AG04449 (cell line): ENCODE data around the gene ST14.

ENCODE experiments used
- CTCF ChIA-PET: fragments of 350-600 bp; formaldehyde crosslinking; extraction: SDS; loops from one replicate; lab custom pipeline; 2021; ENCODE audit warnings: antibody characterized with exemption; lab: Yijun Ruan, JAX
- POLR2A ChIA-PET: fragments of 400-600, 350-600 bp; formaldehyde crosslinking; extraction: SDS; loops from one replicate; lab custom pipeline; 2020; ENCODE audit warnings: antibody characterized with exemption, inconsistent platforms; lab: Yijun Ruan, JAX
- DNase-seq: peaks from one replicate; pipeline ENCODE4 v3.0.0-alpha.2; 2010; ENCODE audit warnings: low read depth, low spot score
- H3K4me3 ChIP-seq: 2 replicates; pipeline ENCODE4 v1.5.1; 2011; ENCODE audit warnings: low read depth, mild to moderate bottlenecking, control low read depth, low read length
- TF ChIP-seq, protein P1 (sequence below): IDR thresholded peaks from one replicate; pipeline ENCODE4 v1.5.1; 2011; ENCODE audit warnings: mild to moderate bottlenecking, moderate library complexity, low read length, control low read depth, inconsistent platforms; ENCODE audit not compliant: insufficient read depth; ENCODE audit errors: missing control alignments

ST14 gene

DNA sequence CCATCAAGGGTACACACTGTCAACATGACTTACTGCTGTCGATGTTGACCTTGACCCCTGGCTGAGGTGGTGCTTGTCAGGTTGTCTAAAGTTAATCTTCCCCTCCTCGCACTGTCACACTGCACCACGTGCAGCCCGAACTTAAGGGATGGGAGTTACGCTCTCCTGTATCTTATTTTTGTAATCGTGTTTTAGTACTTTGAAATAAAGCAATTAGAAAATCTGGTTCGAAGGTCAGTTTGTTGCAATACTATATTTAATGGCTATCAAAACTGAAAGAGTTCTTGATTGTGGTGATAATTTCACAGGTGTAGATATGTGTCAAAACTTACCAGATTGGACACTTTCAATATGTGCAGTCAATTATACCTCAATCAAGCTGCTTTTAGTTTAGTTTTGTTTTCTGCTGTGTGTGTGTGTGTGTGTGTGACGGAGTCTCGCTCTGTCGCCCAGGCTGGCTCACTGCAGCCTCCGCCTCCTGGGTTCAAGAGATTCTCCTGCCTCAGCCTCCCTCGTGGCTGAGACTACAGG, 10.7 kb upstream of the ST14 start:
- ChIA-PET POLR2A (no interaction called here), CTCF (interaction anchor here (0.6 to 1.1 kb wide), 2 partner anchors 16 to 228 kb away, joined by 3 read pairs; no protein-coding TSS in a partner anchor)
- no peak overlapping the region for H3K4me3 ChIP-seq
- TF ChIP-seq, protein P1, sequence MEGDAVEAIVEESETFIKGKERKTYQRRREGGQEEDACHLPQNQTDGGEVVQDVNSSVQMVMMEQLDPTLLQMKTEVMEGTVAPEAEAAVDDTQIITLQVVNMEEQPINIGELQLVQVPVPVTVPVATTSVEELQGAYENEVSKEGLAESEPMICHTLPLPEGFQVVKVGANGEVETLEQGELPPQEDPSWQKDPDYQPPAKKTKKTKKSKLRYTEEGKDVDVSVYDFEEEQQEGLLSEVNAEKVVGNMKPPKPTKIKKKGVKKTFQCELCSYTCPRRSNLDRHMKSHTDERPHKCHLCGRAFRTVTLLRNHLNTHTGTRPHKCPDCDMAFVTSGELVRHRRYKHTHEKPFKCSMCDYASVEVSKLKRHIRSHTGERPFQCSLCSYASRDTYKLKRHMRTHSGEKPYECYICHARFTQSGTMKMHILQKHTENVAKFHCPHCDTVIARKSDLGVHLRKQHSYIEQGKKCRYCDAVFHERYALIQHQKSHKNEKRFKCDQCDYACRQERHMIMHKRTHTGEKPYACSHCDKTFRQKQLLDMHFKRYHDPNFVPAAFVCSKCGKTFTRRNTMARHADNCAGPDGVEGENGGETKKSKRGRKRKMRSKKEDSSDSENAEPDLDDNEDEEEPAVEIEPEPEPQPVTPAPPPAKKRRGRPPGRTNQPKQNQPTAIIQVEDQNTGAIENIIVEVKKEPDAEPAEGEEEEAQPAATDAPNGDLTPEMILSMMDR, result no peak
- no peak for DNase-seq

DNA sequence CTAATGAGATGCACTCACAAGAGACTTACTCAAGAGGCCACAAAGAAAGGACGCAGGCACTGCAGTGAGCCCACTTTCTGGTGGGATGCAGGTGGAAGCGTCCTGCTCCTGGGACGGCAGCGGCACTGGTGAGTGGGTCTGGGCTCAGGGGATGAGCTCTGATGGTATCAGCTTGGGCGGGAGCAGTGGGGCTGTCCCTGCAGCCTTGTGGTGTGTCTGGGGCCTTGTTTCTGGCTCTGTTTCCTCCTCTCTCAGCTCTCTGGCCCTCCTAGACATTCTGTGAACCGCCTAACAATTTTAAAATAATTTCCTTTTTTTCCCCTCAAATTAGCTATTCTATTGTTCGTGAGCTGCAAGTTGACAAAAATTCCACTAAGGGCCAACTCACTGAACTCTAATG, 8.8 kb upstream of the ST14 start:
- H3K4me3 ChIP-seq, result no peak overlapping the region
- ChIA-PET CTCF (interaction anchor here (0.7 to 1.8 kb wide), 2 partner anchors 42 to 228 kb away, joined by 3 to 8 read pairs; no protein-coding TSS in a partner anchor), POLR2A (no interaction called here)
- TF ChIP-seq, protein P1, result no peak
- no peak for DNase-seq

DNA sequence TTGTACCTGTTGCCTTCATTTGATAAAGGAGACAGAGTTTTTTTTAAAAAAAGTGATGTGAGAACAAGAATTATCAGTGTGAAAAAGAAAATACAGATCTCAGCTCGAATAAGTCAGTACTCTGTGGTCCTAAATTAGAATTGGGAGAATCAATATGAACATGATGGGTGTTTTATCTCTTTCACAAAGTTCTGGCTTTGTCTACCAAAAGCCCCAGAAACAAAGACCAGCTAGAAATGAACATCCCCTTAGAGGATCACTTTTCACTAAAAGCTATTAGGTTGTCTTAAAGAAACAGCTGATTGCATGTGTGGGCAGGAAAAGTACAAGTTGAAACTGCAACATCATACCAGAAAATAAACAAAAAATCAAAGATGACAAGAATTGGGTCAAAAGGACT, 8.4 kb upstream of the ST14 start:
- TF ChIP-seq, protein P1, result no peak
- ChIA-PET POLR2A (no interaction called here), CTCF (interaction anchor here (0.7 to 1.8 kb wide), 2 partner anchors 42 to 228 kb away, joined by 3 to 8 read pairs; no protein-coding TSS in a partner anchor)
- H3K4me3 ChIP-seq, result no peak overlapping the region
- DNase-seq, result no peak

DNA sequence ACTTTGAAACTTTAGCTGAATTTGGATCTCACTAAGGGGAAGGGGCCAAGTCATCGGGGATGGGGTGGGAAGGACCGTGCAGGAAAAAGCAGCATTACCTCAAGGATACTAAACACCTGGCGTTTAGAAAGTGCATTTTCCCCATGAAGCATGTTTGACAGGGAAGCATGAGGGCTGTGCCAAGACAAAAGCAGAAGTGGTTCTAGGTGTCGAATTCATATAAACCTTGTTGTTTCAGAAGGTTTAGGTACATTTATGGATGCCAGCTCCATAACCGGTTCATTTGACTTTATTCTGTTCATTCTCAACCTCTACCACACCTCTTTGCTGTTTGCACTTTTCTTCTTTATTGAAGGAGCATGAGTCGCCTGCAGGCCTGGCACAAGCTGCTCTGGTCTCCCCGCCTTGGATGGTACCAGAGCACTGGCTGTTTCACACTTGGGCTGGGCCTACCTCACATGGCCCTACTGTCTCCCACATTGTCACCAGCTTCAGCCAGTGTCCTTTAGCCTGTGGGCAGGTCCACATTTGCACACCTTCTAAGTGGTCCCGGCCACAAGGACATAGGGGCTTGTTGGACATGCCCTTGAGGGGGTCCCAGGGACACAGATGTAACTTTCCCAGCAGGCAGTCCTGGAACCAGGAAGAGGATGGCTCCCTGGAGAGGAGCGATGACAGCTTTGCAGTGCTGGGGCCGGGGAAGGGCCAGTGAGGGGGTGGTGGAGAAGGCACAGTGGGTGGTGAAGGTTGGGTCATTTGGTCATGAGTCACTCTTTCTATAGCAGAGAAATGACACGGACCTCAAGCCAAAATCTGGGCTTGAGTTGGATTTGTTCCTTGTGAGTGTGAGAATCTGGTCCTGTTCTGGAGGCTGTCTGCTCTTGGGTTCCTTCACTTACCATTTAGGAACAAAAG, 3.2 kb upstream of the ST14 start:
- no peak overlapping the region for H3K4me3 ChIP-seq
- no peak for DNase-seq
- ChIA-PET POLR2A (no interaction called here), CTCF (no interaction called here)
- TF ChIP-seq, protein P1, result no peak

DNA sequence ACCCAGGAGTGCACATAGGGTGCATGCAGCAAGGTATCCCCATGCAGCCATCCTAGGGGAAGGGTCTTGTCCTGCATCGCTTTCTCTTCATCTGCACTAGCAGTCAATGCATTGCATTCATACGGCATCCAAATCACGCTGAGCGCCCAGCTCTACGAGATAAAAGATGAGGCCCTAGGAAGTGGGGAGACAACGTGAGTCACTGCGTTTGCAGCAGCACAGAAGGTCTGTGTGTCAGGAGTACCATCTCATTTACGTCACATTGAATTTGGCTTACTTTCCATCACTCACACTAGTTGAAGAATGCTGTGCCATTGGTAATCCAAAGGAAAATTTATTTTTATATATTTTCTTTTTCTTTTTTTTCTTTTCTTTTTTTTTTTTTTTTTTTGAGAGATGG, 2.5 kb upstream of the ST14 start:
- ChIA-PET CTCF (no interaction called here), POLR2A (no interaction called here)
- no peak for DNase-seq
- TF ChIP-seq, protein P1, result no peak
- no peak overlapping the region for H3K4me3 ChIP-seq

DNA sequence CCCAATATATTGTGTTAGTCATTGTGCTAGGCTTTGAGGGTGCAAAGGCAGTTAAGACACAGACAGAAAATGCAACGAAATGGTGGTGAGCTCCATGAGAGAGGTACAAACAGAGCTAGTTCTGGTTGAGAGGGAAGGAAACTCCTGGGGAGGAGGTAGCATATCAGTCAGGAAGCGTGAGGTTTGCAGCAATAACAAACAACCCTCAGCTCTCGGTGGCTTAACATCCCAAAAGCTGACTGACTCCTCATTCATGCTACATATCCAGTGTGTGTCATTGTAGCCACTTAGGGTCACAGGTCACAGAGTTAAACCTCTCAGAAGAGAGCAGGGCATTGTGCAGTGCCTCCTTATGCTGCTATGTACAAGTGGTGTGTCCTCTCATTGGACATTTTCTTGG, 1.7 kb upstream of the ST14 start:
- ChIA-PET POLR2A (no interaction called here), CTCF (no interaction called here)
- TF ChIP-seq, protein P1, result no peak
- no peak for DNase-seq
- H3K4me3 ChIP-seq, result no peak overlapping the region
